Stimulated activated CD8-positive, alpha-beta memory T cell treated with anti-CD3 and anti-CD28 coated beads, Interleukin-7, amount 100 ng/mL, for 4 hours (primary cell): Measurements from ENCODE around the gene TIGD4.

Experiments
- DNase-seq, 2 donors: peaks; one replicate each; pipeline ENCODE4 v3.0.0-alpha.2; 2020; ENCODE audit warnings: low read depth in 2 of 2

TIGD4 gene

DNA sequence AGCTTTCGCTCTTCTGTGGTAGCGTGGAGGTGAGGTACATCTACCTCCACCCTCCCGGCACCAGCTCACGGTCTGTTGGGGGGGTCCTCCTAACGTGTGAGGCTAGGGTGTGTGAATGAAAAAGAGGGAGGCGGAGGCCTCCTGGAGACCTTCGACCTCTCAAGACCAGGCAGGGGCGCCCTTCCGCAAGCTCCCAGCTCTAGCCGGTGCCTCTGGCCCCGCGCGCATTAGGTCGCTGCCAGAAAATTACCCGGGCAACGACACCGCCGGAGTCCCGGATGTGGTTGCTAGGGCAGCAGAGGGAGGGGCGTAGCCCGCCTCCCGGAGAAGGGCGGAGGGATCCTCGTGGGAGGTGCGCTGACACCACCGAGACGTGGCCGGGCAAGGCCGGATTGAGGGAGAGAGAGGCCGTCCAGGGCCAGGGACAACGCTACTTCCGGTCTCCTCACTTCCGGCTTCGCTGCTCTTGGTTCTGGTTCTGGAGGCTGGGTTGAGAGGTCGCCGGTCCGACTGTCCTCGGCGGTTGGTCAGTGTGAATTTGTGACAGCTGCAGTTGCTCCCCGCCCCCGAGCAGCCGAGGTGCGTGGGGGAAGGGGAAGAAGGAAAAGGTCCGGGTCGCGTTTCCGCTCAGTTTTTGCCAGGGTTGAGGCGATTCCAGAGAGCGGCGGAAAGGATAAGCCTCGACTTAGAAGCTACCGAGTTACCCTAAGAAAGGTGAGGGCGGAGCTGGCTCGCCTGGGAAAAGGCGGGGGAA, at the start of gene TIGD4, which contains the start of gene ARFIP1:
TSS of gene TIGD4 (minus strand) at position 218 of the 754 bp plus-strand sequence. CDS start 8,726 bp downstream, outside the sequence.
TSS of gene ARFIP1 (plus strand) at position 442 of the 754 bp plus-strand sequence. CDS start 49,680 bp downstream, outside the sequence.
- peak; percentile 90 to 91 for DNase-seq

DNA sequence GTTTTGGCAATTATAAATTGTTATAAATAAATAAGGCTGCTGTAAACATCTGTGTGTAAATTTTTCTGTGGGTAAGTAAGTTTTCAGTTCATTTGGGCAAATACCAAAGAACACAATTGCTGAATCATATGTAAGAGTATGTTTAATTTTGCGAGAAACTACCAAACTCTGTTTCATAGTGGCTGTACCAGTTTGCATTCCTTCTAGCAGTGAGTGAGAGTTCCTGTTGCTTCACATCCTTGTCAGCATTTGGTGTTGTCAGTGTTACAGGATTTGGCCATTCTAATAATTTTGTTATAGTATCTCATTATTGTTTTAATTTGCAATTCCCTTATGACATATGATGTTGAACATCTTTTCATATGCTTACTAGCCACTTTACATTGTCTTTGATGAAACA, 48.6 kb upstream of the TIGD4 start:
- DNase-seq: no peak

DNA sequence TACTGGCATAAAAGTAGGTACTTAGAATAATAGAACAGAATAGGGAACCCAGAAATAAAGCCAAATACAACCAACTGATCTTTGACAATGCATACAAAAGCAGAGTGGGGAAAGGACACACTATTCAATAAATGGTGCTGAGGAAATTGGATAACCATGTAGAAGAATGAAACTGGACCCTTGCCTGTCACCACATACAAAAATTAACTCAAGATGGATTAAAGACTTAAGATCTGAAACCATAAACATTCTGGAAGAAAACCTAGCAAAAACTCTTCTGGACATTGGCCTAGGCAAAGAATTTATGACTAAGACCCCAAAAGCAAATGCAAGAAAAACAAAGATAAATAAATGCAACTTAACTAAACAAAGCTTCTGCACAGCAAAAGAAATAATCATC, 45.8 kb upstream of the TIGD4 start:
- no peak for DNase-seq

DNA sequence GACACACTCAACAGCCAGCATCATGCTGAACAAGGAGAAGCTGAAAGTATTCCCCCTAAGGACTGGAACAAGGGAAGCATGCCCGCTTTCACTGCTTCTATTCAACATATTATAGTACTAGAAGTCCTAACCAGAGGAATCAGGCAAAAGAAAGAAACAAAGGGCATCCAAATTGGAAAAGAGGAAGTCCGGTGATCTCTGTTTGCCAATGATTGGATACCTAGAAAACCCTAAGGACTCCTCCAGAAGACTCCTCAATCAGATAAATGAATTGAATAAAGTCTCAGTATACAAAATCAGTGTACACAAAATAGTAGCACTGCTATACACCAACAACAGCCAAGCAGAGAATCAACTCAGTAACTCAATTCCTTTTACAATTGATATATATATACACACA, 45.0 kb upstream of the TIGD4 start:
- DNase-seq: no peak

DNA sequence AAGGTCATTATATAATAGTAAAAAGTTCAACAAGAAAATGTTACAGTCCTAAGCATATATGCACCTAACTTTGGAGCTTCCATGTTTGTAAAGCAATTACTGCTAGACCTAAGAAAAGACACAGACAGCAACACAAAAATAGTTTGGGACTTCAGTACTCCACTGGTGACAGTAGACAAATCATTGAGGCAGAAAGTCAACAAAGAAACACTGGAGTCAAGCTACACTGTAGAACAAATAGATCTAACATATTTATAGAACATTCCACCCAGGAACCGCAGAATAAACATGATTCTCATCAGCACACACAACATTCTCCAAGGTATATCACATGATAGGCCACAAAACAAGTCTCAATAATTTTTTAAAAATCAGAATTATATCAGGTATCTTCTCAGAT, 42.8 kb upstream of the TIGD4 start:
- DNase-seq: no peak

DNA sequence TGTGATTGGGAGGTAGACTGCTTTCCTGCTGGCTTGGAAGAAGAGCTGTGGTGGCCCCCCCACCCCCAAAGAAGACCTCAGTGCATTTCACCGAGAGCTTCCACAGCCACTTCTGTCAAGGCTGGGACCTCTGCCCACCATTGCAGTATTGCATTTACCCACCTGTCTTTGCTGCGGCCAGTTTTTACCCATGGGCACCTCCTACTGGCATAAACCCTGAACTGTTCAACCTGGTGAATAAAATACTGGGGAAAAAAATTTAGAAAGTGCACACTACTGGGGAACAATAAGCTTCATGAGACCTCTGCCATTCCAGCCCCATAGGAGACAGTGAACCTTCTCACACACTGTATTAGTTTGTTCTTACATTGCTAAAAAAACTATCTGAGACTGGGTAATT, 40.5 kb upstream of the TIGD4 start:
- DNase-seq: no peak

DNA sequence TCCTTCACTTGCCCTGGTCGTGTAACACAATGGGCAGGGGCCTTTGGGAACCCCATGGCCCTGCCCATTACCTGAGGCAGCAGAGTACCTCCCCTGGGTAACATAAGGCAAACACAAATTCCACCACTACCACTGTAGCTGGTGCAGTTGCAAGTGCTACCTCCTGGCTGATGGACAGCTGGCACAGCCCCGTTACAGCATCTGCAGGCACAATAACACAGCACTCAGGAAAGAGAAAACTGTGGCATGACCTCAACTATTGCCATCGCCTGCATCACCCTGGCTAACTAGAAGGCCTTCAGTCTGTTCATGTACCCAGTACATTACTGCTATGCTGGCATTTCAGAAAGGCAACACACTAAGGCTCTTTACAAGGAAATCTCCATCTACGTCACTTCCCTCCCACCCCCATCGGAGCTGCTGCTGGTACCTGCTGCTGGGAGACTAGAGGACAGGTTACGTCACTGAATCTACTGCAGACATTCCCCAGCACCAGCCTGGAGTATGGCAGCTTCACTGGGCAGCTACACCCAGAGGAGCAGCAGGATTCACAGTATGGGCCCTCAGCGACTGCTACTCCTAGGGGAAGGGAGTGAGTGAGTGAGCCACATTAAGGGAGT, 39.6 kb upstream of the TIGD4 start:
- no peak for DNase-seq

DNA sequence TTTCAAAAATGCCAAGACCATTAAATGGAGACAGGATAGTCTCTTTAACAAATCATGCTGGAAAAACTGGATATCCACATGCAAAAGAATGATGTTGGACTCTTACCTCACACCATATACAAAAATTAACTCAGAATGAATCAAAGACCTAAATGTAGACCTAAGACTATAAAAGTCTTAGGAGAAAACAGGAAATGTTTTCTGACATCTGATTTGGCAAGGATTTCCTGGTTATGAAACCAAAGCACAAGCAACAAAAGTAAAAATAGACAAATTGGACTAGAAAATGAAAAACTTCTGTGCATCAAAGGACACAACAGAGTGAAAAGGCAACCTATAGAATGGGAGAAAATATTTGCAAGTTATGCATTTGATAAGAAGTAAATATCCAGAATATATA, 37.8 kb upstream of the TIGD4 start:
- DNase-seq: no peak

DNA sequence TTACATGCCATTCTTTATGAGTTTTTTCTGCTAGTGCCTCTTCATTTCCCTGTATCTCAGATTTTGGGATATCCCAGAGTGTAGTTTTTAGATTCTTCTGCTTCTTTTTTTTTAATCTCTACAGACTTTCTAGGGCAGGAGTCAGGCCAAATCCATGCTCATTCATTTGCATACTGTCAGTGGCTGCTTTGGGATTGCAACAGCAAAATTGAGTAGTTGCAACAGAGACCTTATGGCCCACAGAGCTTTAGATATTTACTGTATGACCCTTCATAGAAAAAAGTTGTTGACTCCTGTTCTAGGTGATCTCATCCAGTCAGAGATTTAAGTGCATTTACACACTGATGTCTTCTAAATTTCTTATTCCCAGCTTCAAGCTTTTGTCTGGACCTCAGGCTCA, 35.5 kb upstream of the TIGD4 start:
- no peak for DNase-seq

DNA sequence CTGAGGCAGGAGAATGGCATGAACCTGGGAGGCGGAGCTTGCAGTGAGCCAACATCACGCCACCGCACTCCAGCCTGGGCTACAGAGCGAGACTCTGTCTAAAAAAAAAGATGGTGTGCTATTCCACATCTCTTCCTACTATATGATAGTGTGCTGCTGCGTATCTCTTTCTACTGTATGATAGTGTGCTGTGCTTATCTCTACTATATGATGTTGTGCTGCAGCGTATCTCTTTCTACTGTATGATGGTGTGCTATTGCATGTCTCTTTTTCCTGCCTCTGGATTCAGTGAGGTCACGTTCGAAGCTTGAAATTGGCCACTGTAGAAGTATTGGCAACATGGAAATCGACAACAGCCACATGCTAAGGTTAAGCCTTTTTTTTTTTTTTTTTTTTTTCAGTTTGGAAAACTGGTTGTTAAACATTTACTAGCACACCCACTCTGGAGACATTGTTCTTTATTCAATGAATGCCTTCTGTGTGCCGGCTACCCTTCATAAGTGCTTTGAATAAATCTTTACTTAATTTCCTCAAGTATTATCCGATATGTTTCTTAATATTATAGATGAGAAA, 31.3 kb upstream of the TIGD4 start:
- DNase-seq: no peak

DNA sequence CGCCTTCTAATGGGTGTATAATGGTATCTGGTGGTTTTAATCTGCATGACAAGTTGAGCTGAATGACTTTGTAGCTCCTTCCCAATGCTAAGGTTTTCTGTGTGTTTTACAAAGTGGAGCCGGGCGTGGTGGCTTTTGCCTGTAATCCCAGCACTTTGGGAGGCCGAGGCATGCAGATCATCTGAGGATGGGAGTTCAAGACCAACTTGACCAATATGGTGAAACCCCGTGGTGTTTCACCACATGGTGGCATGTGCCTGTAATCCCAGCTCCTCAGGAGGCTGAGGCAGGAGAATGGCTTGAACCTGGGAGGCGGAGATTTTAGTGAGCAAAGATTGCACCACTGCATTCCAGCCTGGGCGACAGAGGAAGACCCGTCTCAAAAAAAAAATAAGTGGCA, 29.1 kb upstream of the TIGD4 start:
- DNase-seq: no peak

DNA sequence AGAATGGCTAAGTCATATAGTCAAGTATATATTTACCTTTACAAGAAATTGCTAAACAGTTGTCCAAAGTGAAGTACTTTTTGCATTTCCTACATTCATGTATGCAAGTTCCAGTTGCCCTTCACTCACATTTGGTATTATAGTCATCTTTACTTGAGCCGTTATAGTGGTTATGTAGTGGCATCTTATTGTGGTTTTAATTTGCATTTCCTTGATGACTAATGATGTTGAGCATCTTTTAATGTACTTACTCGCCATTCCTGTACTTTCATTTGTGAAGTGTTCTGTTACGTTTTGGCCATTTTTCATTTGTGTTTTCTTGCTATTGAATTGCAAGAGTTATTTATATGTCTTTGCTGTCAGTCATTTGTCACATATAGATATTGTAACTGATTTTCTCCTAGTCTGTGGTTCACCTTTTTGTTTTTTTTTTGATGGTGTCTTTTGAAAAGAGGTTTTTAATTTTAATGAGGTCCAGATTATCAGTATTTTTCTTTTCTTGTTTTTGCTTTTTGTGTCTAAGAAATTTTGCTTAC, 27.8 kb upstream of the TIGD4 start:
- no peak for DNase-seq

DNA sequence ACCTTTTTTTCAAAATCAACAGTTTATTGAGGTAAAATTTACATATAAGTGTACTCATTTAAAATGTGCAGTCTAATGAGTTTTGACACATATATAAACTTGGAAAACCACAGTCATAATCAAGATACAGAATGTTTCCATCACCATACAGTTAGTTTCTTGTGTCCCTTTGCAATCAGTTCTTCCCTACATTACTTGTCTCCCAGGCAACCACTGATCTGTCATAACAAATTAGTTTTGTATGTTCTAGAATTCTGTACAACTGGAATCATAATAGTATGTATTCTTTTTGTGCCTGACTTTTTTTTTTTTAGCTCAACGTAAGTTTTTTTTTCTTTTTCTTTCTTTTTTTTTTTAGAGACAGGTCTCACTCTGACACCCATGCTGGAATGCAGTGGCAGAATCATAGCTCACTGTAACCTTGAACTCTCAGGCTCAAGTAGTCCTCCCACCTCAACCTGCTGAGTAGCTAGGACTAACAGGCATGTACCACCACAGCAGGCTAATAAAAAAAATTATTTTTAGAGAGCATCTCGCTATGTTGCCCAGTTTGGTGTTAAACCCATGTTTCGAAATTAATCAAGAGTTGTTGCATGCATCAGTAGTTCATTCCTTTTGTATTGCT, 27.1 kb upstream of the TIGD4 start:
- no peak for DNase-seq

DNA sequence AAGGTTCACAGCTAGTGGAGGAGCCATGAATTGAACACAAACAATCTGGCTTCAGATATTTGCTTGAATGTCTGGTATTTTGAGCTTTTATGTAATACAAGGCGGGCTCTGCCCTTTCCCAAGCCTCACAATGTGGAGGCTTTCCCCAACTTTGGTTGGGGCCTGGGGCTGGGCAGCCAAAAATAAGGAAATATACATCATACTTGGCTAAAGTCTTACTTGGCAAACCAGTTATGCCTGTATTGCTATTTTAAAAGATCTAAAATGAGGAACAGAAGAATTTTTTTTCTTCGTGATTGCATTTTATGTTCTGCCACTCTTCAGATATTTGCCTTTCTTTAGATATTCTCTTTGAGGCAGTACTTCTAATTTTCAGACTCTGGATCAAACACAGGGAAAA, 26.3 kb upstream of the TIGD4 start:
- DNase-seq: no peak

DNA sequence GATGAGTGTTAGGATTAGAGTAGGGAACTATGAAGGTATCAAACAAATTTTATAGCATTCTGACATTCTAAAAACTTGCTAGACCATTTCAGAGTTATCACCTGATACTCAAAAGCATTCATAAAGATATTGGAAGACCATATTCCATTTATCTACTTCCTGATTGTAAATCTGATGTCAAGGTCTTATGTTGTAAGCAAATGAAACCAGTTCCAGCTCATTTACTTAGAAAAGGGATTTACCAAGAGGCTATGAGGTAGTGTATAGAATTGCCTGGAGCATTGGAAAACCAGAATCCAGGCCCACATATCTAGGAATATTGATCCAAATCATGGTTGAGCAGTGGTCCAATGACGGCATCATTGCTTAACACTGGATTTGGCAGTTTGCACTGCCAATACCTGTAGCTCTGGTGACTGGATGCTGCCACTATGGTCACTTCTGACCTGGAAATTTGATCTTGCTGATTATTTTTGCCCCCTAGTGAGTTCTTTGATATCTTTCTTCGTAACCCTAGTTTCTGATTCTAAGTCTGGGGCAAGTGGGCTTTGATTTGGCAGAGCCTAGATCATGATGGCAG, 25.6 kb upstream of the TIGD4 start:
- DNase-seq: no peak

DNA sequence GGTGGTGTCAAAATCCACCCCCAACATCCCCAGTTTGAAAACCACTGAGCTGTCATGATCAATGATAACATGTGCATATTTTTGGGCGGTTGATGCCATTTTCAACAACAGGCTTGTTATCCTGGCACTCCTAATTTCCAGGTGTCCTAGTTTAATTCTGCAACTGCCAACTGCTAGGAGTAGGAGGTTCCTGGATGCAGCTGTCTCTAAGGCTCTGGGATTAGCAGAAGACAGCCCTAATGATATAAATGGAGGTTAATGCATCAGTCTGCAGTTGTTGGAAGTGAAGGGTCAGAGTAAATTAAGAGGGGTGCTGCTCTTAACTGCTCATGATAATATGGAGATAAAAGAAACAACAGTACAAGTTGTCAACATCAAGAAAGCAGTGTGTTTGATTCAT, 24.0 kb upstream of the TIGD4 start:
- DNase-seq: no peak

DNA sequence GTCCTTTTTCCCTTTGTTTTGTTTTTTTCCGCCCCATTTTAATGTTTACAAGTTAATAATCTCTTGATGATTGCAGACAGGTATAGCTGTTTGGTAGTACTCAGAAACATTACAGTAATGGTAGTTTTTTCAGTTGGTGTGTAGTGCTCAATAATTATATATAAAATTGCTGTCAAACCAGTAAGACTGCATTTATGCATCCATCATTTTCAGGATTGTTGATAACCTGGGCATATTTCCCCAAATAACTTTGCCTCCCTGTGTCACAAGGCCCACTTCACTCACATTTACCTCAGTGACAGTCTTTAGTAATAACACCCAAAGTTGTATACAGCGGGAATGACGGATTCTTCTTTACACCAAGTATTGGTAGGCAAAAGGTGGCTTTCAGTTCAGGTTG, 16.4 kb upstream of the TIGD4 start:
- DNase-seq: no peak

DNA sequence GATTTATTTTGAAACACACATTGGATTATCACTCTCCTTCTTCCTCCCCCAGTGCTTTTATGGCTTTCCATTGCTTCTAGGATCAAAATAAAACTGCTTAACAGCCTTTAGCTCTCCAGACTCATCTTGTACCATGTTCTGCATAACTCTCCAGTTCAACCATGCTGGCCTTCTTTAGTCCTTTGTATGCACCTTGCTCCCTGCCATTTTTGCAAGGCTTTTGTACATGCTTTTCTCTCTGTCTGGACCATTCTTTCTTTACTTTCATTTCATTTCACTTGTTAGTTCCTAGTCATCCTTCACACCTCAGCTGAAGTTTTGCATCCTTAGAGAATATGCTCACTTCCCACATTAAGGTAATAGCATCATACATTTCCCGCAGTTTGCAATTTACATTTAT, 7.1 kb upstream of the TIGD4 start:
- DNase-seq: no peak

DNA sequence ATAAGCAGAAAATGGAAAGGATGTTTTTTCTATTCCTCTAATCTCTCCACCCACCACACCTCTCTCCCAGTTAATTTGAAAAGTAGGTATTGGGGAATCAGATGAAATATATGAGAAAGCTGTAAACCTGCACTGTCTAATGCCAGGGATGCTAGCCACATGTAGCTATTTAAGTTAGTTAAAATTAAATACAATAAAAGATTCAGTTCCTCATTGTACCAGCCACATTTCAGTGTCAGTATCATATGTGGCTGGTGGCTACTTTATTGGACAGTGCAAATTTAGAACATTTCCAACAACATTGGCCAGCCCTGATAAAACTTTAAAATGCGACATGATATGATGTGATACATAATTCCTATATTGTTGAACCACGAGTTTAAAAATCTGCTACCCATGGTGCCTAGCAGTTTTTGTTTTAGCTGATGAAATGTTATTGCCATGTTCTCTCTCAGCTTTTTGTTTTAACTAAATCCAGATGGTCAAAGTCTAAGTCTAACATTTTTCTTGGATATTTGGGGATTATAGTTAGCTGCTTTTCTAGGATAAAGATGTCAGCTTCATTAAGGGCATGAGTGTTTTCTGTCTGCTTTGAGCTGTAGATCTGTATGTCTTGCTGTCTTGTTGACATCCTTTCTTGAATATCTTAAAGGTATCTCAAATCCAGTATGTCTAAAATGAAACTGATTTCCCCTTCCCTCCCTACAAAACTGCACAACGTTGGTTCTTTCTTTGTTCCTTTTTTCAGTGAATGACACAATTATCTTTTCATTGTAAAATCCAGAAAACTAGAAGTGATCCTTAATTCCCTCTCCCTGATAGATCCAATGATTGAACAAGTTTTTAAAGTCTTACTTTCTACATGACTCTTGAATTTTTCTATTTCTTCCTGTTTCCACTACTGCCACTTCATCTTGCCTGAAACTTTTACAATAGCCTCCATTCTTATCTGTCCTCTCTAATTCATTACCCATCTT, 6.4 kb upstream of the TIGD4 start:
- DNase-seq: no peak

DNA sequence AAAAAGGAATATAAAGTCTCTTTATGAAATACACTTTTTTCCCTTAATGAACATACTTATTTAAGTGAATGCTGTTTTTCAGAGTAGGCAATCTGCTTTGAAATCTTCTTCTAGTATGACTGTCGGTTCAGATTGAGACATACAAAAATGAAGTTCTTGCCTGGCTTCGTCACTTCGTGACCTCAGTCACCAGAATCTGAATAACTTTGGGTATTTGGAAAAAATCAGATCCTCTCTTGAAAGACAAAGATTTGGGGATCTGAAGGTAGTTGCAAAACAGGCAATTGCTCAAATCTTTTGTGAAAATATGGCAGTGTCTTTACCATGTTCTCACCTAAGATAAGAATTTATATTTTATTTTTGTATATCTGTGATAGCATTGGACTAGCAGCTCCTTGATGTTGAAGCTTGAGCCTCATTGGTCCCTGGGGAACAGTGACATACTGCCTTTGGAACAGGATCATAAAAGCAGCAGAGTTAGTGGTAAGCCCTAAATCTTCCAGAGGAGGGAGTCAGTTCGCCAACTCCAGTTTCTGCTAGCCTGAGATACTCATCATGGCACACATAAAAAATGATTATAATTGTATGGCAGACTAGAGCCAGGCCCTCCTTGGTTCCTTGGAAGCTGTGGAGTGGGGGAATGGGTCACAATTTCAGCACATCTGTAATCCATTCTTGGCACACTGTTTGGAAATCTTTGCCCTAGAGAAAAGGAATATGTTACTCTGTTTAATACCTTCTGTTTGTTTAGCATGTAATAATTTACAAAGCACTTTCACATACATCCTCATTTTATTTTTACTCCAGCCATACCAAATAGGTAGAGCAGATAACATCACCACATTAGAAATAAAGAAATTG, 5.2 kb upstream of the TIGD4 start:
- no peak for DNase-seq
